Mononuclear cell (primary cell): ENCODE measurements around the gene TXLNB. TPM values are rescaled to one million over a fixed set of nuclear protein-coding genes. Genes with fewer than 3 reads are reported as not detected.

ENCODE experiments used
- H3K27me3 ChIP-seq: 2 replicates; pipeline ENCODE4 v1.6.0; 2011; ENCODE audit warnings: low read length, control low read depth; ENCODE audit not compliant: insufficient read depth
- H3K4me1 ChIP-seq: 2 replicates; pipeline ENCODE4 v1.5.1; 2011; ENCODE audit warnings: mild to moderate bottlenecking, low read length, control low read depth; ENCODE audit not compliant: insufficient read depth
- H3K4me3 ChIP-seq: 2 replicates; pipeline ENCODE4 v1.5.1; 2011; ENCODE audit warnings: mild to moderate bottlenecking, low read length, moderate library complexity
- H3K9me3 ChIP-seq: 2 replicates; pipeline ENCODE4 v1.5.1; 2011; ENCODE audit warnings: low read depth, mild to moderate bottlenecking, control low read depth, low read length
- total RNA-seq: library from RNA; depleted of rRNA; stranded (reverse); fragments of >200 nt; gene quantifications from one replicate; pipeline ENCODE4 v1.2.3, GENCODE V29; 2012

The TXLNB gene
- total RNA-seq: 0.52 TPM

- no peaks in the 10 kb centered on the region for H3K27me3 ChIP-seq
- H3K9me3 ChIP-seq: no peaks in the 10 kb centered on the region
- peaks cover 48% of the 10 kb centered on the region for H3K4me1 ChIP-seq
- no peak within 1 kb of the TSS for H3K4me3 ChIP-seq
Measured at GRCh38 chr6:139291813-139292619, at the start of gene TXLNB. Gene TXLNB (minus strand): TSS chr6:139291998. CDS start chr6:139288899, 3,099 bp downstream.

- Histone ChIP-seq H3K27me3 (no peaks in the 10 kb centered on the region), H3K9me3 (no peaks in the 10 kb centered on the region), H3K4me1 (peaks cover 40% of the 10 kb centered on the region), H3K4me3 (no peak overlapping the region)
Measured at GRCh38 chr6:139341060-139341459, 49.3 kb upstream of the TXLNB start.

- H3K9me3 ChIP-seq: no peaks in the 10 kb centered on the region
- H3K27me3 ChIP-seq: no peaks in the 10 kb centered on the region
- peaks cover 50% of the 10 kb centered on the region for H3K4me1 ChIP-seq
- H3K4me3 ChIP-seq: no peak overlapping the region
Measured at GRCh38 chr6:139338795-139339194, 47.0 kb upstream of the TXLNB start.

- no peak overlapping the region for H3K4me3 ChIP-seq
- H3K9me3 ChIP-seq: no peaks in the 10 kb centered on the region
- peaks cover 42% of the 10 kb centered on the region for H3K4me1 ChIP-seq
- no peaks in the 10 kb centered on the region for H3K27me3 ChIP-seq
Measured at GRCh38 chr6:139337830-139338229, 46.0 kb upstream of the TXLNB start.

GRCh38 chr6:139337001-139337400 lies 45.2 kb upstream of the TXLNB start:
- Histone ChIP-seq H3K4me1 (peaks cover 41% of the 10 kb centered on the region), H3K4me3 (no peak overlapping the region), H3K9me3 (no peaks in the 10 kb centered on the region), H3K27me3 (no peaks in the 10 kb centered on the region)

- H3K4me1 ChIP-seq: peaks cover 41% of the 10 kb centered on the region
- H3K27me3 ChIP-seq: no peaks in the 10 kb centered on the region
- no peak overlapping the region for H3K4me3 ChIP-seq
- H3K9me3 ChIP-seq: no peaks in the 10 kb centered on the region
Measured at GRCh38 chr6:139336488-139336887, 44.7 kb upstream of the TXLNB start.

- no peaks in the 10 kb centered on the region for H3K9me3 ChIP-seq
- no peaks in the 10 kb centered on the region for H3K27me3 ChIP-seq
- no peak overlapping the region for H3K4me3 ChIP-seq
- peaks cover 41% of the 10 kb centered on the region for H3K4me1 ChIP-seq
Measured at GRCh38 chr6:139335447-139336210, 43.8 kb upstream of the TXLNB start.

- no peaks in the 10 kb centered on the region for H3K27me3 ChIP-seq
- peaks cover 41% of the 10 kb centered on the region for H3K4me1 ChIP-seq
- no peaks in the 10 kb centered on the region for H3K9me3 ChIP-seq
- no peak overlapping the region for H3K4me3 ChIP-seq
Measured at GRCh38 chr6:139334806-139335446, 43.1 kb upstream of the TXLNB start.

- no peaks in the 10 kb centered on the region for H3K27me3 ChIP-seq
- no peak overlapping the region for H3K4me3 ChIP-seq
- peaks cover 21% of the 10 kb centered on the region for H3K4me1 ChIP-seq
- H3K9me3 ChIP-seq: no peaks in the 10 kb centered on the region
Measured at GRCh38 chr6:139330826-139331500, 39.2 kb upstream of the TXLNB start.

- peaks cover 21% of the 10 kb centered on the region for H3K4me1 ChIP-seq
- H3K4me3 ChIP-seq: no peak overlapping the region
- H3K9me3 ChIP-seq: no peaks in the 10 kb centered on the region
- H3K27me3 ChIP-seq: no peaks in the 10 kb centered on the region
Measured at GRCh38 chr6:139330306-139330705, 38.5 kb upstream of the TXLNB start.

GRCh38 chr6:139329224-139329623 lies 37.4 kb upstream of the TXLNB start:
- H3K4me1 ChIP-seq: peaks cover 30% of the 10 kb centered on the region
- no peaks in the 10 kb centered on the region for H3K9me3 ChIP-seq
- H3K27me3 ChIP-seq: no peaks in the 10 kb centered on the region
- H3K4me3 ChIP-seq: no peak overlapping the region

- H3K4me1 ChIP-seq: peaks cover 51% of the 10 kb centered on the region
- H3K4me3 ChIP-seq: no peak overlapping the region
- H3K9me3 ChIP-seq: no peaks in the 10 kb centered on the region
- H3K27me3 ChIP-seq: no peaks in the 10 kb centered on the region
Measured at GRCh38 chr6:139327038-139327437, 35.2 kb upstream of the TXLNB start.

GRCh38 chr6:139325686-139326085 lies 33.9 kb upstream of the TXLNB start:
- no peaks in the 10 kb centered on the region for H3K9me3 ChIP-seq
- H3K4me3 ChIP-seq: no peak overlapping the region
- peaks cover 51% of the 10 kb centered on the region for H3K4me1 ChIP-seq
- no peaks in the 10 kb centered on the region for H3K27me3 ChIP-seq

- Histone ChIP-seq H3K4me1 (peaks cover 51% of the 10 kb centered on the region), H3K27me3 (no peaks in the 10 kb centered on the region), H3K9me3 (no peaks in the 10 kb centered on the region), H3K4me3 (no peak overlapping the region)
Measured at GRCh38 chr6:139325125-139325524, 33.3 kb upstream of the TXLNB start.

GRCh38 chr6:139324301-139324555 lies 32.4 kb upstream of the TXLNB start:
- Histone ChIP-seq H3K4me3 (no peak overlapping the region), H3K27me3 (no peaks in the 10 kb centered on the region), H3K9me3 (no peaks in the 10 kb centered on the region), H3K4me1 (peaks cover 51% of the 10 kb centered on the region)
